ENCODE measurements around the gene NFATC2.
"Not testable (repeated sequence)": the region's sequence is repeated elsewhere in the genome, so short reads cannot be mapped to it uniquely, and the experiment has no call there.

Gene NFATC2

DNA sequence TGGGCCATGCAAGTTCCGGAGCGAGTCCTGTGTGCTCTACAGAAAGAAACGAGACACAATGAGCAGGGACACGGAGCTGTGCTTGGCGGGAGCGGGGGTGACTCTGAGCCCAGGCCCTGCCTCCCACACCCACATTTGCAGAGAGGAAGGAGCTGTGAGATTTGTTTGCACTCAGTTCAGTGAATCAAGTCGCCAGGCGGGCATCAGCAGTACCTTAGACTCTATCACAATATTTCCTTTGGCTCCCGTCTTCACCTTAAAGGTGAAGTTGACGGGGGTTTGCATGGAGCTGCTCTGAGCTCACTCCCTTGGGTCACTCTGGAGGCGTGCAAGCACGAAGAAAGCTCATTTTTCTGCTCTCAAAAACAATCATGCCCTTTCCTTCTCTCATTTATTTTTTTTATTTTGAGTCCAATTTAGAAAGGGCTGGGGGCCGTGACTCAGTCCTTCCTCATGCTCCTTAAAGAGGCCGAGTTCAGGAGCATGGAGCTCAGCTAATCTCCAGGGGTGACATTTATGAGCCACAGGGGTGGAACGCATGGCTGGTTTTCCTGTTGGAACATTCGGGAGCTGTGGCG, 188.2 kb downstream of the NFATC2 start:
- Histone ChIP-seq H3K9me3 (no peaks in the 10 kb centered on the region; the same call in 1 of the 2 replicates), H3K27me3 (no peaks in the 10 kb centered on the region), H3K9ac (no peak overlapping the region), H3K36me3 (no peaks in the 10 kb centered on the region), H3K4me3 (no peak overlapping the region), H3K4me2 (no peak overlapping the region), H4K20me1 (no peaks in the 10 kb centered on the region), H3K27ac (no peak overlapping the region), H3K4me1 (peaks cover 7% of the 10 kb centered on the region; the same call in 1 of the 2 replicates)
- TF ChIP-seq Cebpa-rat (IDR thresholded peaks at IDR 0.05) = no peak

DNA sequence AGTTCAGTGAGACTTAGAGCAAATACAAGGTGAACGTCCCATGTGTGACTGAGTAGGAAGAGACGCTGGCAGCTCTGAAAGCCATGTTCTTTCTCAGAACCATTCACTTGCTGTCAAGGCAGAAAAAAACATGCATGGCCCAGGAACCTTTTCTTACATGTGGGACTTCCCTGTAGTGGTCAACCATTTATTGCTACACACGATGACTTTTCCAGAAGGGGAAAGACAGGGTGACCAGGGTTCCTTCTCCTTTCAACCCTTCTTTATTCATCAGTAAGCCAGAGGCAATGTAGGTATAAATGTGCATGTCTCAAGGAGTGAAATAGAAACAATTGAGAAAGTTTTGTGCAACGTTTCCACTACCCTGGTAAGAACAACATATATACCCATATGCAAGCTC, 189.0 kb downstream of the NFATC2 start:
- Histone ChIP-seq H4K20me1 (no peaks in the 10 kb centered on the region), H3K27me3 (no peaks in the 10 kb centered on the region), H3K27ac (no peak overlapping the region), H3K4me2 (no peak overlapping the region), H3K36me3 (no peaks in the 10 kb centered on the region), H3K4me3 (no peak overlapping the region), H3K4me1 (peaks cover 7% of the 10 kb centered on the region; the same call in 1 of the 2 replicates), H3K9me3 (no peaks in the 10 kb centered on the region; the same call in 1 of the 2 replicates), H3K9ac (no peak overlapping the region)
- TF ChIP-seq Cebpa-rat (IDR thresholded peaks at IDR 0.05) = no peak

DNA sequence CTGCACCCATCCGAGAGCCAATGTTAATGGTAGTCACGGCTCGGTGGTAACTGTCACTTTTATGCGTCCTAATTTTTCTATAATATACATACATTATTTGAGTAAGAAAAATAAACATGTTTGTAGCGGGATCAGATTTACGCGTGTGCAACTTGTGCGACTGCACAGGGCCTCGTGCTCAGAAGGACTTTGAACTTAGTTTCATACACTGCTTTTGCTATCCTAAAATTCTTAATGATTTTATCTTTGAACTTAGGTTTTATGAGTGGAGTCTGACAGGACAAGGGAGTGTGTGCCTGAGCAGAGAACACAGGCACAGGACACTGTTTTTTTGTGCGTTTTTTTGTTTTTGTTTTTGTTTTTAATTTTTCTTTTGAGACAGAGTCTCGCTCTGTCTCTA, 189.7 kb downstream of the NFATC2 start:
- Histone ChIP-seq H3K4me3 (no peak overlapping the region), H3K9me3 (no peaks in the 10 kb centered on the region), H3K27ac (no peak overlapping the region), H3K27me3 (no peaks in the 10 kb centered on the region), H3K36me3 (no peaks in the 10 kb centered on the region), H3K9ac (no peak overlapping the region), H3K4me1 (peaks cover 7% of the 10 kb centered on the region; the same call in 1 of the 2 replicates), H4K20me1 (no peaks in the 10 kb centered on the region), H3K4me2 (no peak overlapping the region)
- TF ChIP-seq Cebpa-rat (IDR thresholded peaks at IDR 0.05) = no peak

DNA sequence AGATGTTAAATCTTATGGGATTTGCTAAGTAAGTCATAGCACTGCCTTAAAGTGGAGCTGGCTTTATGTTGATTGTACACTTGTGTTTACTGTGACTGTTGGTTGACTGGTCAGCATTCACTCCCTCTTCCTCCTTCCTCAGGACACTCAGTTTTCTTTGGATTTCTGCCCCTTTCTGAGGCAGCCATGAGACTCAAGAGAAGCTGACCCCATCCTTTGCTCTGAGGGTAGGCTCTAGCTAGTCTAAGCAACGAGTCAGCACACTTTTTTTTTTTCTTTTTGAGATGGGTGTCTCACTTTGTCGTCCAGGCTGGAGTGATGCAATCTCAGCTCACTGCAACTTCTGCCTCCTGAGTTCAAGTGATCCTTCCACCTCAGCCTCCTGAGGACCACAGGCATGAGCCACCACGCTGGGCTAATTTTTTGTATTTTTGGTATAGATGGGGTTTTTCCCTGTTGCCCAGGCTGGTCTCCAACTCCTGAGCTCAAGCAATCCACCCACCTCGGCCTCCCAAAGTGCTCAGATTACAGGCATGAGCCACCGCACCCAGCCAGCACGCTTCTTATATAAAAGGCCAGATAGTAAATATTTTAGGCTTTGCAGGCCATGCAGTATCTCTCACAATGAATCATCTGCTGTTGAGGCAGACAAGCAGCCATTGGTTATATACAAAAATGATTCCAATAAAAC, 191.4 kb downstream of the NFATC2 start:
- H3K9me3 ChIP-seq = no peaks in the 10 kb centered on the region
- no peaks in the 10 kb centered on the region for H3K36me3 ChIP-seq
- no peaks in the 10 kb centered on the region for H4K20me1 ChIP-seq
- peaks cover 7% of the 10 kb centered on the region; the same call in 1 of the 2 replicates for H3K4me1 ChIP-seq
- no peak overlapping the region for H3K4me3 ChIP-seq
- no peak overlapping the region for H3K9ac ChIP-seq
- no peaks in the 10 kb centered on the region for H3K27me3 ChIP-seq
- no peak for TF ChIP-seq Cebpa-rat (IDR thresholded peaks at IDR 0.05)
- H3K4me2 ChIP-seq = no peak overlapping the region
- H3K27ac ChIP-seq = no peak overlapping the region

DNA sequence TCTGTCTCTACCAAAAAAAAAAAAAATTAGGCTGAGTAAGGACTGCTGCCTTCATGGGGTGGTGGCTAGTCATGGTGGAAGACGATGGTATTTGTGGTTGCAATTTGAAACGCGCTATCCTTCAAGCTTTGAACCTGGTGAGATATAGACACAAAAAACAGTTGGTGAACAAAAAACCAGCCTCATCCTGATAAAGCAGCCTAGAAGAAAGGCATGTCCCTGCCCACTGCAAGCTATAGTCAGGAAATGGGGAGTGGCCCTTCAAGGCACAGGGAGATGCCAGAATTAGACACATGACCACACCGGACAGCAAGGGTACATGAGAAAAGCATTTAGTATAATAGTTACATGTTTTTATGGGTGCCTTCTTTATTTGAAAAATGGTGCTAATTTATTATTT, 193.6 kb downstream of the NFATC2 start:
- Histone ChIP-seq H3K27me3 (no peaks in the 10 kb centered on the region), H3K4me1 (no peaks in the 10 kb centered on the region), H3K4me3 (no peak overlapping the region), H3K9me3 (peaks cover 8% of the 10 kb centered on the region), H3K9ac (no peak overlapping the region), H3K4me2 (no peak overlapping the region), H3K27ac (no peak overlapping the region), H4K20me1 (no peaks in the 10 kb centered on the region), H3K36me3 (no peaks in the 10 kb centered on the region)
- no peak for TF ChIP-seq Cebpa-rat (IDR thresholded peaks at IDR 0.05)

DNA sequence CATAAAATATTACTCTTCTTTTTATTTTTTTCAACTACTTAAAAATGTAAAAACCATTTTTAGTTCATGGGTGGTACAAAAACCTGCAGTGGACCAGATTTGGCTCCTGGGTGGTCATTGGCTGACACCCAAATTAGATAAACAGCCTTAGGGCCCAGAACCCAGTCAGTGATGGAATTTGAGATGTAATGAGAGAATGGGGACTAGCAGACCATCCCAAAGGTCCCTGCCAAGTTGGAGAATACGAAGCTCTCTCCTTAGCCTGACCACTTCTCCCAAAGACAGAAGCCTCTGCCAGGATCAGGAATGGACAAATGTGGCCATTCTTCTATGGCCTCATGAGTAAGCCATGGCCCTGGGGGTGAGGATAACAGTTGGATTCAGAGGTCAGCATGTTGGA, 194.7 kb downstream of the NFATC2 start:
- H3K4me2 ChIP-seq = no peak overlapping the region
- H3K27ac ChIP-seq = no peak overlapping the region
- no peak for TF ChIP-seq Cebpa-rat (IDR thresholded peaks at IDR 0.05)
- H3K27me3 ChIP-seq = no peaks in the 10 kb centered on the region
- peaks cover 16% of the 10 kb centered on the region for H3K9me3 ChIP-seq
- H3K4me3 ChIP-seq = no peak overlapping the region
- H4K20me1 ChIP-seq = no peaks in the 10 kb centered on the region
- no peak overlapping the region for H3K9ac ChIP-seq
- no peaks in the 10 kb centered on the region for H3K4me1 ChIP-seq
- H3K36me3 ChIP-seq = no peaks in the 10 kb centered on the region

DNA sequence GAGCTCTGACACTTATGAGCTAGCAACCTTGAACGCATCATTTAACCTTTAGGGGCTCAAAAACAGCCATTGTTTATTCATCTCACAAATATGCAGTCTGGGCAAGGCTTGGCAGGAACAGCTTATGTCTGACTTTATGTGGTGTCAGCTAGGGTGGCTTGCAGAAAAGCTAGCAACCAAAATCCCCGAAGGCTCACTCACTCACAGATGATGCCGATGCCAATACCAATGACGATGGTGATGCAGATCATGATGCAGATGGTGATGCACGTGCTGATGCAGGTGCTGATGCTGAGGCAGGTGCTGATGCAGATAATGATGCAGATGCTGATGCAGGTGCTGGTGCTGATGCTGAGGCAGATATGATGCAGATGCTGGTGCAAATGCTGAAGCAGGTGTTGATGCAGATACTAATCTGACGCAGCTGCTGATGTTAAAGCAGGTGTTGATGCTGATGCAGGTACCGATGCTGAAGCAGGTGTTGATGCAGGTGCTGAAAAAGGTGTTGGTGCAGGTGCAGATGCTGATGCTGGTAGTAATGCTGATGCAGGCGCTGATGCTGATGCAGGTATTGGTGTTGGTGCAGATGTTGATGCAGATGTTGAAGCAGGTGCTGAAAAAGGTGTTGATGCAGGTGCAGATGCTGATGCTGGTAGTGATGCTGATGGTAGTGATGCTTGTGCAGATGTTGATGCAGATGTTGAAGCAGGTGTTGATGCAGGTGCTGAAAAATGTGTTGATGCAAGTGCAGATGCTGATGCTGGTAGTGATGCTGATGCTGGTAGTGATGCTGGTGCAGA, 195.6 kb downstream of the NFATC2 start:
- no peak overlapping the region for H3K27ac ChIP-seq
- no peak for TF ChIP-seq Cebpa-rat (IDR thresholded peaks at IDR 0.05)
- no peak overlapping the region for H3K4me2 ChIP-seq
- H3K4me3 ChIP-seq = no peak overlapping the region
- no peaks in the 10 kb centered on the region for H3K27me3 ChIP-seq
- no peaks in the 10 kb centered on the region for H4K20me1 ChIP-seq
- no peak overlapping the region for H3K9ac ChIP-seq
- H3K36me3 ChIP-seq = no peaks in the 10 kb centered on the region
- H3K9me3 ChIP-seq = peaks cover 16% of the 10 kb centered on the region
- peaks cover 8% of the 10 kb centered on the region for H3K4me1 ChIP-seq

DNA sequence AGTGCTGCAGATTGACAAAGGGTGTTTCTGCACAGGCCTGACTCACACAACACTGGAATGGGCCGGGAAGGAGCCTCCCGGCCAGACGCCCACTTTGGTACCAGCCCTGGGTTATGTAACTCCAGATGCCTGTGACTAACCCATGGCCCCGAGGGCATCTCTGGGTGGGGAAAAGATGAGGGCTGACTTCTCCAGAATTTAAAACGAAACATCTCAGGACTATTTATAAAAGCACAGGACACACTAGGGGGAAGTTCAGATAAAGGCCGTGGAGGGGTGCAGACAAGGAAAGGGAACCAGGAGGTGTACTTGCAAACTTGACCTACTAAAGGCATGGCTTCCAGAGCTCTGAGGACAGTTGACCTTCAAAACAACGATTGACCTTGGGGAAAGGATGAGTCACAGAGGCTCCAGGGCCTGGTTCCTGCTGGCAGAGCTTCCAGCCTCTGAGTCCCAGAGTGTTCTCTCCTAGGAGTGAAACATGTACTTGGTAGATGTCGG, 196.9 kb downstream of the NFATC2 start:
- Histone ChIP-seq H3K9me3 (peaks cover 16% of the 10 kb centered on the region), H3K27me3 (no peaks in the 10 kb centered on the region), H4K20me1 (no peaks in the 10 kb centered on the region), H3K4me3 (no peak overlapping the region), H3K36me3 (no peaks in the 10 kb centered on the region), H3K4me2 (no peak overlapping the region), H3K4me1 (peaks cover 18% of the 10 kb centered on the region), H3K9ac (no peak overlapping the region), H3K27ac (no peak overlapping the region)
- TF ChIP-seq Cebpa-rat (IDR thresholded peaks at IDR 0.05) = no peak

DNA sequence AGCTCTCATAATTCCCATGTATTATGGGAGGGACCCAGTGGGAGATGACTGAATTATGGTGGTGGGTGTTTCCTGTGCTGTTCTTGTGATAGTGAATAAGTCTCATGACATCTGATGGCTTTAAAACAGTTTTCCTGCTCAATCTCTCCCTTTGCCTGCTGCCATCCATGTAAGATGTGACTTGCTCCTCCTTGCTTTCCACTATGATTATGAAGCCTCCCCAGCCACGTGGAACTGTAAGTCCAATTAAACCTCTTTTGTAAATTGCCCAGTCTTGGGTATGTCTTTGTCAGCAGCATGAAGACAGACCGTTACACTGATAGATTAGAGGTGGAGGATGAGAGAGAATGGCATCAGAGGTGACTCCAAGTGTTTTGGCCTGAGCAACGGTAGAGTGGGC, 198.7 kb downstream of the NFATC2 start:
- not testable (repeated sequence) for H4K20me1 ChIP-seq, H3K27ac ChIP-seq, H3K4me2 ChIP-seq, H3K4me3 ChIP-seq, H3K36me3 ChIP-seq, H3K9ac ChIP-seq, H3K27me3 ChIP-seq
- peaks cover 27% of the 10 kb centered on the region for H3K4me1 ChIP-seq
- H3K9me3 ChIP-seq = peaks cover 16% of the 10 kb centered on the region

Measured in BLaER1 (cell line).